ENCODE measurements around the gene SLC9A1.
"Not testable (repeated sequence)": the region's sequence is repeated elsewhere in the genome, so short reads cannot be mapped to it uniquely, and the experiment has no call there.

SLC9A1 gene

DNA sequence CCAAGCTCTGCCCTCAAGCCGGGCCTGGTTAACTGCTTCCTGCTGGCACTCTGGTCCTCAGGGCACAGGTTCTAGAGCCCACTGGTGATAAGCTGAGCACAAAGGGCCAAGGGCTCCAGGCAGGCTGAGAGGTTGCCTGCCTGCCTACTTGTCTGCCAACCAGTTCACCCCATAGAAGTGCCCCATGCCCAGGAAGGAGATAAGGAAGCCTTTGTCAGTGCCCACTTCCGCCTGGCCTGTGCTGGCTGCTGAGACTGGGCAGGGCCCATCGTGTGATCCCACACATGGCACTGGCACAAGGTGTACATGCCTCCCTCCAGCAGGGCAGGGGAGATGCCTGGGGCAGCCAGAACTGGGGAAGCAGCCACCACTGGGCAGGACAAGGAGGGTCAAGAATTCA is 24.1 kb downstream of the SLC9A1 start:
- no peak for DNase-seq

DNA sequence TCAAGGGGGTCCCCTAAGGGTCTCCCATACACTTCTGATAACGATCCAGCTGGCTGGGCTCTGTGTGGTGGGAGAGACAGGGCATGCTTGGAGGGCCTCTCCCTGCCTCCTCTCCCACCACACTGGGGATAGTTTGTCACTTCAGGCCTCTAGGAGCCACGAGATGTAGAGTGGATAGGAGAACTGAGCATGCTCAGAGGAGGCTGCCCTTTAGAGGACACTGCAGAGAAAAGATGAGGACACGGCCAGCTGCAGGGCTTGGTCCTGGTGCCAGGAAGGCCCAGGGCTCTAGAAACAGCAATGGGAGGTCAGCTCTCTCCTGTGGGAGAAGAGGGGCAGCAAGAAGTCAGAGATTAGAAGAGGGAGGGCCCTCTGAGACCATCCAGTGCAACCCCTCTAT is 25.7 kb downstream of the SLC9A1 start:
- no peak for DNase-seq

DNA sequence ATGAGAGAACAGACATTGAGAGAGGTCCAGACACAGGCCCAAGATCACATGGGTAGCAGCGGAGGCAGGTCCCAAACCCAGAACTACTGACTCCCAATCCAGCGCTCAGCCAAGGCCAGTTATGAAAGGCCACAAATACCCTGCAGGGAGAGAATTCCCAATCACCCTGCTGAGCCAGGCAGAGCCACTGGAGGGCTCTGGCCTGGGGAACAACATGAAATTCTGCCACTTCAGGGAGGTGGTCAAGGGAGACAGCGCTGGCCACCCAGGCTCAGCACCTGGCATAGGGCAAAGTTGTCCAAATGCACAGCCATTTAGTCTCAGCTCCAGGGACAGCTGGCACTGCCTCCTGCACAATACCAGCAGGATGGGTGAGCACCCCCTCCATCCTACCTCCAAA is 27.5 kb downstream of the SLC9A1 start:
- DNase-seq: no peak

DNA sequence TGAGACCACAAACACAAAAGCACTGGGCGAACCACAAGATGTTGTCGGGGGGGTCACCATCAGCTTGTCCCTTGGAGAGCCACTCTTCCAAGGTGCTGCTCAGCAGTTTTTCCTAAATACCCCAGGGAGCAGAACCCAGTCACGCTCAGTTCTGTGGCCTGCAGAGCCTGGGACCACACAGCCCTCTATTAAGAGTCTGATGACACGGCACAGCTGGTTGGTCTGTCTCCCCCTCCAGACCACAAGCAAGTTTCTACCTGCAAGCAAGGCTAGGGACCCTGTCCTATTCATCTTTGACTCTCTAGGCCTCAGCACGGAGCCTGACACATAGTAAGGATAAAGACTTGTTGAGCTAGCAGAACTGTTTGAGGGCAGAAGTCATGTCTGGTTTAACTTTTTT is 28.5 kb downstream of the SLC9A1 start:
- no peak for DNase-seq

DNA sequence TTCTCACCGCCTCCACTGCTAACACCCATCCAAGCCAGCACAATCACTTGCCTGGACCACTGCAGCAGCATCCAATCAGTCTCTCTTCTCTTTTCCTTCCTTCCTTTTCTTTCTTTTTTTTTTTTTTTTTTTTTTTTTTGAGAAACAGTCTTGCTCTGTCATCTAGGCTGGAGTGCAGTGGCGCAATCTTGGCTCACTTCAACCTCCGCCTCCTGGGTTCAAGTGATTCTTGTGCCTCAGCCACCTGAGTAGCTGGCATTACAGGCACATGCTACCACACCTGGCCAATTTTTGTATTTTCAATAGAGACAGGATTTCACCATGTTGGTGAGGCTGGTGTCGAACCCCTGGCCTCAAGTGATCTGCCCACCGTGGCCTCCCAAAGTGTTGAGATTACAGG is 29.8 kb downstream of the SLC9A1 start:
- DNase-seq: not testable (repeated sequence)

DNA sequence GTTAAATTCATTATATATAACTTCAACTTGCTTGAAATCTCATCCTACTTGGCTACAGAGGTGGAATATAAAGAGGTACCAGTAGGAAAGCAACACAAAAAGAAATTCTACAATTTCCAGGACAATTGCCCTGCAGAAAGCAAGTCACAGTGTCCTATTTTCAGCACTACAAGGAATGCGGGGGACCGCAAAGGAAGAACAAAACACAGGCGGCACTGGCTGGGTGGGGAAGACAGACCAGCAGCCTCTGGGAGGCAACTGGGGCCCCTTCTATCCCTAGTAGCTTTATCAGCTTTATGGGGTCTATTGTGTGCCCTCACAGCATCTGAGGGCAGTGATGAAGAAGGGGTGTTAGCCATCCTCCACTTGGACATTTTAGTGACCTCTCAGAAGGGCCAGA is 30.5 kb downstream of the SLC9A1 start:
- no peak for DNase-seq

DNA sequence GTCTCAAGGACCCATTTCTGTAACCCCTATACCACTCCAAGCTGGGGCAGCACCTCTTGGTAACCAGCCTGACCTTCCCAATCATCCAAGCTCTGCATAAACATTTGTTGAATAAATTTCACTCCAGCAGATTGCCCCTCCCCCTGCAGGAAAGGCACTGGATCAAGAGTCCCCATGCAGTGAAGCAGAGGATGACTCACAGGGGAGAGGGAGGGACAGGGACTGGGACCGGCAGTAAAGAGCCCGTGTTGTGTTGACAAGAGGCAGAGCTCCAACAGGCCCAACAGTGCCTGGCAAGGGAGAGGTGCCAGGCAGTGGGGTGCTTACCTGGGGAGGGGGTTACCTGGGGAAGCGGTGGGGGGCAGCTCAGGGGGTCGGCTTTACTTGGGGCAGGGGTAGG is 32.3 kb downstream of the SLC9A1 start:
- no peak for DNase-seq

DNA sequence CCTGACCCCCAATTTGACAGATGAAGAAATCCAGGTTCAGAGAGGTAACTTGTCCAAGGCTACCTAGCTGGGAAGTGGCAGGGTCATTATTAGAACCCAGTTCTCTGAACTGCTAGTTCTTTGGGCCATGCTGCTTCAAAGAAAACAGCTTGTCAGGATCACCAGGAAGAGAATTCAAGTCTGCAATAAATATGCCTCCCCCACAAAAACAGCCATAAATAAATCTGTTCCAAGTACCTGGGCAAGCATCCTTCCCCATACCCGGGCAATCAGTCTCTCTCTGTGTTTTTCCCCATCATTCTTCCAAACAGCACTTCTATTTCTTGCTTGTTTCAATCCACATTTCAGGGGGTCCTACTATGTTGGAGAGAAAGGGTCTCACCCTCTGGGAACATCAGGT is 34.1 kb downstream of the SLC9A1 start:
- DNase-seq: no peak

DNA sequence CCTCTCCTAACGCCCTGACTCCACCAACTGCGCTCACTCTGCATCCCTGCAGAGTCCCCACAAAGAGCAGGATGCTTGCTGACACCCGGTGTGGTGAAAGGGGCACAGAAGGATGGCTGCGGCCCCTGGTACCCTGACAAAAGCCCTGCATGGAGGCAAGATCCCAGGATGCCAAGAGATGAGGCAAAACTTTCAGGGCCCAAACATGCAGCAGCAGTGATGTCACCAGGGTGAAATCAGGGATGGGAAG is 36.6 kb downstream of the SLC9A1 start:
- no peak for DNase-seq

DNA sequence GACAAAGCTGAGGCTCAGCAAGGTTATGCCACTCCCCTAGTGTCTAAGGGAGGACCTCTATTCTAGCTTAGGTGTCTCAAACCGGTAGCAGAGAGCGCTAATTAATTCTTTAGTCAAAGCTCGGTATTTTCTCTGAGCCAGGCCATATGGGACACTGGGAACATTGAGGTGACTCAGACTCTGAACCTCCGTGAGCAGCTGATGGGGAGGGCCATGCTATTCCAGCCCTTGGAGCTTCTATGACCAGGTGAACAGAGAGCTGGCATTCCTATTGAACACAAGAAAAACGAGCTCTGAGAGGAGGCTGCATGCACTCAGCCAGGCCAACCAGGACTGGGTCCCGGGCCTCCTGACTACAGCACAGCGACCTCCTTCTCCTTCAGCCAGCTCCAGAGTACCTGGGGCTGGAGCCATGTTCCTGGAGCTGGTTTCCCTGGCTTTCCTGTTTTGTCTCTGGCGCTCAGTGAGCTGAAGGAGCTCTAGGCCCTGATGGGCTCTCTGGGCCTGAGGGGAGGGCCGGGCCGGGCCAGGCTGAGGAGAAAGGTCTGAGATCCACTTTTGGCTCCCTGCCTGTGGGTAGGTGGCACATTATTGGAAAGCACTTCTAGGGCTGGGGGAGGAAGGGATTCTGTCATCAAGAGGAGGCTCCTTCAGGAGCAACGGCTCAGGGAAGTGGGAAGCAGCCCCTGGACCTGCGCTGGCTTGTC is 37.0 kb downstream of the SLC9A1 start:
- no peak for DNase-seq

DNA sequence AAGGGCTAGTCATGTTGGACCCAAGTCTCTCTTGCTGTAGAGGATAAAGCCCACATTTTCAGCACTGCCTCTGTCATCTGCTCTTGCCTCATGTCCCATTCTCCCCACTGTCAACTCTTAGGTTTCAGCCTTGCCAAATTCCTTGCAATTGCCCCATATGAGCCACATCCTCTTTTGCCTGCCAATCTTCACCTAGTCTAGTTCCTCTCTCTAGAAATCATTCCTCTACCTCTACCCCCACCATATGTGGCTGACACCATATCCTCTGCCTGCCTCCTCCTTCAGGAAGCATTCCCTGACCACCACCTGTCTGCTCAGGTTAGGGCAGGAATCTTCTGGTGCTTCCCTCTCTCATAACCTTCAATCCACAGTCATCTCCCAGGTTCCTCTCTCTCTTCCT is 38.2 kb downstream of the SLC9A1 start:
- no peak for DNase-seq

DNA sequence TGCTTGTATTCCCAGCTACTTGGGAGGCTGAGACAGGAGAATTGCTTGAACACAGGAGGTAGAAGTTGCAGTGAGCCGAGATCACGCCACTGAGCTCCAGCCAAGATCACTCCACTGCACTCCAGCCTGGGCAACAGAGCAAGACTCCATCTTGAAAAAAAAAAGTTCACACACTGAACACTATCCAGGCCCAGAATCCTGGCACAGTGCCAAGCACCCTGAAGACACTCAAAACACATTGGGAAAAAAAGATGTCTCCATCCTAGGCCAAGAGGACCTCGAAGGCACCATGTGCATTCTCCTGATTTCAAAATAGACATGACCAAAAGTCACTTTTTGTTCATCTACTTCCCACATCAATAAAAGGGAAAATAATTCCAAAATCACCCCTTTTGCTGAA is 38.7 kb downstream of the SLC9A1 start:
- DNase-seq: no peak

DNA sequence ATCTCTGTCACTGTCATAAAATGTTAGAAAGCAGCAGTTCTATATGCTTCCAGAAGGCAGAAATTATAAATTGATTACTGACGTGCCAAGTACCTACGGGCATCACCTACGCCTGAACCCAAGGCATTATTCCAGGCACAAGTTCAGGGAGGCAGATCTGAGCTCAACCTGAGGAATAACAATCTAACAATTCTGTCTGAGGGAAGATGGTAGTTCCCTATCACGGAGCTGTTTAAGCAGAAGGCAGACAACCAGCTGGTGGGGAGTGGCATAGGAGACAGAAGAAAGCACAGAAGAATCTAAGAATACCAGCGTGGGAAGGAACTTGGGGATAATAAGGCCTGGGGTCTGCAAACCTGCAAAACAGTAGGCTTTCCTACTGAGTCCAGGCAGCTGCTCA is 40.4 kb downstream of the SLC9A1 start:
- DNase-seq: no peak

DNA sequence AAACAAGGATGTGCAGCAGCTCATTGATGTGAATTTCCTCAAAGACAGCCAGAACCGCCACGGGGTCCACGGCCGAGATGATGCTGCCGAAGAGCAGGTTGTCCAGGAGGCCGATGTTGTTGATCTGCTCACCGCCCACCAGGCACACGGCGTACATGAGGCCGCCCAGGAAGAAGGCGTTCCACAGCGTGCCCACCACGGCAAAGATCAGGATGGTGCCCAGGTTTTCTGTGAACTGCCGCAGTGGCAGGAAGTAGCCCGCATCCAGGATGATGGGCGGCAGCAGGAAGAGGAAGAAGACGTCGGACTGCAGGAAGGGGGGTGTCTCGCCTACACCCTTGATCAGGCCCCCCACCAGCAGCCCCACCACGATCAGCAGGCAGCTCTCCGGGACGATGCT is 41.1 kb downstream of the SLC9A1 start:
- no peak for DNase-seq

DNA sequence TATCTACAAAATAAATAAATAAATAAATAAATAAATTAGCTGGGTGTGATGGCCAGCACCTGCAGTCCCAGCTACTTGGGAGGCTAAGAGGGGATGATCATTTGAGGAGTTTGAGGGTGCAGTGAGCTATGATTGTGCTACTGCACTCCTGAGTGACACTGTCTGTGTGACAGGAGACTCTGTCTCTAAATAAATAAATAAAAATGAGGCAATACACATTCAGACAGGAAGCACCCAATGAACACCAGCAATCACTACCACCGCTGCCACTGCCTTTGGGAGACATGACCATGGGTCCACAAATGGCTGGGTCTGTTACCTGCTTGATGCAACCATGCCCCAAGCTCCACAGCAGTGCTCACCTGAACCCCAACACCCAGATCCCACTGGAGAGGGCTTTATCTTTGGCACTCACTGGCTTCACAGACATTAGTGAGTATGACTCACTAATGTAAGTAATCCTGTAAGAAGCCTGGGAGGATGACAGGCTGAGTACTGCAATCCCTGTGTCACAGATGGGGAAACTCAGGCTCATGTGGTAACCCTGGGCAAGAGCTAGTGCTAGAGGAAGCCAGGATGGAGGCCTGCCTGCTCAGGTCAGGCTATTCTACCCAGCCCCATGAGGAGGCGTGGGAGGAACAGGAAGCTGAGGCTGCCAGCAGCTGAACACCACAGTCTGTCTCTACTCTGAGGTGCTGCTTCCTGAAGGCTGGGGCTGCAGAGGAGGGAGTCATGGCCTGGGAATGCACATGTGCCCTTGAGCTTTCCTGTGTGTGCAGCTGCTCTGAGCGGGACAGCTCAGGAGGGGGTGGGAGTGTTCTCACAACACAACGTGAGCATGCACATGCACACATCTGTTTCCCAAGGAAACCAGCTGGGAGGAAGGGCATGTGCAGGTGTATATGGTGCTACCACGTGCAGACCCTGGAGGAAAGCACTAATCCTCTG is 43.0 kb downstream of the SLC9A1 start:
- no peak for DNase-seq

DNA sequence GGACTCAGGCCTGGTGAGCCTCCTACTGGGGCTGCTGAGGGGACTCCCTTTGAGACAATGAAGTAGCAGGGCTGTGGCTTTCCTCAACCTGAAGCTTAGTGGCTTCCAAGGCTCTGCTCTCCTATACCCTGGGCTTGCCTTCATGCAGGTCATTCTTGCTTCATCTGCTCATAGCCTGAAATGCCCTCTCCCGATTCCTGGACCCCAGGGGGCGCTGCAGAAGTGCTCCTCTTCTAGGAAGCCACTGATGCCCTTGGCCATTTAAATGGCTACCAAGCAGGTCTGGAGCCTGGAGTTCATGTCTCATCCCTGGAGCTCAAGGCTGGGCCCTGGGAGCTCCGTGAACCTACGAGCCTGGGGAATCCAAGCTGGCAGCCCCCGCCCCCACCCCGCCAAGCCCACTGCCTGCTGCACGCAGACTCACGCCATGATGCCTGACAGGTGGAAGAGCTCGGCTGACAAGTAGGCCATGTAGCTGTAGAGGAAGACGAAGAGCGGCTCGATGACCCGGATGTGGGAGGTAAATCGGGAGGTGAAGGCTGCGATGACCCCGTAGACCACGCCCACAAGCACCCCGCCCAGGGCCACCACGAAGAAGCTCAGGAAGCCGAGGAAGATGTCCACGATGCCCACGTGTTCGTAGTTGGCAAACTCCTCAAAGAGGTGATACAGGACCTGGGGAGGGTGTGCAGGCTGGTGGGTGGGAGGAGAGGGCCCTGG is 45.7 kb downstream of the SLC9A1 start:
- no peak for DNase-seq

DNA sequence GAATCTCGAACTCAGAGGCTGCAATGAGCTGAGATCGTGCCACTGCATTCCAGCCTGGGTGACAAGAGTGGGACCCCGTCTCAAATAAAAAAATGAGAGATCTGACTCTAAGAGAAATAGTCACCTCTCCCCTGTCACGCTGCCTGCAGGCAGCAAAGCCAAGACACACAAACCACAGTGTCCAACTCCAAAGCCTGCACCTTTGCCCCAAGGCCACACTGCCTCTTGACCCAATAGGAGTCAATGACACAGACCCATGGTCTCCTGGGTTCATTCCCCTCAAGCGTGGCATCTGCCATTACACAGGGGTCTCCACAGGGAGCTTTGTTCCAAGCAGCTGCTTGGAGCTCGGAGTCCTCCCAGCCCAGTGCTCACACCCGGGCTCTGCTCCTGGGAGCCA is 46.3 kb downstream of the SLC9A1 start:
- no peak for DNase-seq

DNA sequence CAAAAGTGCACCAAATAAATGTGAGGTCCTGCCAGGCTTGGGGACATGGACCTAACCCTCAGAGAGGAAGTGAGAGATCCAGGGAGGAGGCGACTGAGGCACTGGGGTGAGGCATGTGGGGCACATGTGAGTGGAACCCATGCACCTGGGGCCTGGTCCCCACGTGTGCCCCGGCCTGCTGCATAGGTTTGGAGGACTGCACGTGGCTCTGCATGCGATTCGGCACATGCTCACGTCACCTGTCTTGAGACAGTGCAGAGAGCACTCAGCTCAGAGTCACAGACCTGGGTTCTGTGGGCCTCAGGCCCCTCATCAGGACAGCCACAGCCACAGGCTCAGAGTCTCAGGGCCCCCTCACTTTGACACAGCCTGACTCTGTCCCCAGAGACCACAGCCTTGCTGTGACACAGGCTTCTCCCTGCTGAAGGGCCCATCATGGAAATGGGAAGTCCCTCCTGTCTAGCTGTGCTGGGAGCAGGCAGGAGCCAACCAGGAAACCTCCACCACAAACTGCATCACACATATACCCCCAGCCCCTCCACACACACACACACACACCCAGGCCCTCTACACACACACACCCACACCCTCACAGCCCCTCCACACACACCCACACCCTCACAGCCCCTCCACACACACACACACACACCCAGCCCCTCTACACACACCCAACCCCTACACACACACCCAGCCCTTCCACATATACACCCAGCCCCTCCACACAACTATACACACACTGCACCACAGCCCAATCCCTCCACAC is 48.2 kb downstream of the SLC9A1 start:
- DNase-seq: no peak

DNA sequence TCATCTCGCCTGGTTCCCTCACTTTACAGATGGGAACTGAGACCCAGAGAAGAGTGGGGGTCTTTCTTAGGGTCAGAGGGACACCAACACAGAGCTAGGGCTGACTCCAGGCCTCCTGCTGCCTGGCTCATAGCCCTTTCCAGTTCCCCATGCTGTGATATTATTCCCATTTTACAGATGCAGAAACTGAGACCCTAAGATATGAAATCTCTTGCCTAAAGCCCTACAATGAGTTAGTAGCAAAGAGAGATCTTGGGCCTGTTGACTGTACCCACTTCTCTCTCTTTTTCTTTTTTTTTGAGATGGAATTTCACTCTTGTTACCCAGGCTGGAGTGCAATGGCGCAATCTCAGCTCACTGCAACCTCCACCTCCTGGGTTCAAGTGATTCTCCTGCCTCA is 49.9 kb downstream of the SLC9A1 start:
- no peak for DNase-seq

DNA sequence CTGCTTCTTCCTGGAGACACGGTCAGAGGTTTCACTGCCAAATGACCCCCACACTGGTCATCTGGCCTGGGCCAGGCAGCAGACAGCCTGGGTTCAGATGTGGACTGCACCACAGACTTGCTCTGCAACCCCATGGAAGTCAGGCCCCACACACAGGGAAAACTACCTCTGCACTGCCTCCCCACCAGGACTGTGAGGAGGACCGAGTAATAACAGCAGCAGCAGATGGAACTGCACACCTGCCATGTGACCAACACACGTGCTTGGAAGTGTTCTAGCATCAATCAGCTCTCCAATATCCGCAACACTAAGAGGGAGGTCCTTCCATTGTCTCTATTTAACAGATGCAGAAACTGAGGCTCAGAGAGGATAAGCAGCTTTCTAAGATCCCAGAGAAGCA is 51.4 kb downstream of the SLC9A1 start:
- no peak for DNase-seq

DNA sequence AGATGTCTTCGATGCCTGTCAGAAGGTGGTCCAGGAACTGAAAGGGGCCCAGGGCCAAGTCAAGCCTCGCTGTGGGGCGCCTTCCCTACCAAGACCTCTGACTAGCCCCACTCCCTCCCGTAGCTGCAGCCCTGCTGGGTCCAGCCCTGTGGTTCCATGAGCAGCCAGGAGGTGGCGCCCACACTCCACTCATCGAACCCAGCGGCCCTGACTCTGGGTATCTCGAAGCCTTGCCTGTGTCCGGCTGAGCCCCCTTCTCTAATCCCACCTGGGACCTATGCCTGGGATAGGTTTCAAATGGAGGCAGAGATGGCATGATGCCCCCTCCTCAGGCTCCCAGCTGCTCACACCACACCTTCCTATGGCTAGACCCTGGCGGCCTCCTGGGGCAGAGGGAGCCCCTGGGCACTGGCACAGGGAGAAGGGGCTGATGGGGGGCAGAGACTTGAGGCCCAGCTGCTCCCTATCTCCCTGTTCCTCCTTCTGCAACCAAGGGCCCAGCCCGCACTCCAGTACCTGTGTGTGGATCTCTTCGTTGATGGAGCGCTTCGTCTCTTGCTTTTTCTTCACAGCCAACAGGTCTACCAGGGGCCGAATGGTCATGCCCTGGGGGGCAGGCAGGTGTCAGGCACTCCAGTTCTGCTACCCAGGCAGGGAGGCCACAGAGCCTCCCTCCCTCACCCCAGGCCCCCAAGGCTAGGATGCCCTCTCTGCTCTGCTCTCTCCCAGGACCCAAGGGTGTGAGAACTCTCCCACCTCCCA is 52.0 kb downstream of the SLC9A1 start:
- DNase-seq: no peak

DNA sequence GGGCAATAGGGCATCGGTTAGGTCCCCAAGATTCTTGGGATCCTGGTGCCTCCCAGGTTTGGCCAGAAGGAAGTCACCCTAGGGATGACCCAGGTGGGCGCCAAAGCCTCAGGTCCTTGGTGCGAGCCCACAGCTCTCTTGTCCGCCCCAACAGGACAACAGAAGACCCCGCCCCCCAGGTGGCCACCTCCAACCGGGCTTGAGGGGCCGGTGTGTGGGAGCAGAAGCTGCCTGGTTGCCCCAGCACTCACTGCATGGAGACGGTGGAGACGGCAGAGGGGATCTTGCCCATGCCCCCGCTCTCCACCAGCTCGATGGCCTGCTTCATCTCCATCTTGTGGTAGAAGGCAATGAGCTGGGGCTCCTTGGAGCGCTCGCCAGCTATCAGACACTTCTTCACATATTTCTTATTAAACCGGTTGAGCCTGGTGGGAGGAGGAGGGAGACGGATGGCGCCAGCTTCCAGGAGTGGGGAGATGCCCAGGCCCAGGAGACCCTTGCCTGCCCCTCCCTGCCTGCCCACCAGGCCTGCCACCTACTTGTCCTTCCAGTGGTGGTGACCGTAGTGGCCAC is 52.7 kb downstream of the SLC9A1 start:
- no peak for DNase-seq
